GM18907 (cell line): ENCODE measurements around the gene GALNT13.

Experiments used
- ATAC-seq: cut with Tn5 transposase; IDR thresholded peaks from one replicate; pipeline ENCODE4 v1.9.1; 2021; ENCODE audit warnings: mild to moderate bottlenecking, moderate library complexity; ENCODE audit not compliant: unreplicated experiment

The GALNT13 gene

DNA sequence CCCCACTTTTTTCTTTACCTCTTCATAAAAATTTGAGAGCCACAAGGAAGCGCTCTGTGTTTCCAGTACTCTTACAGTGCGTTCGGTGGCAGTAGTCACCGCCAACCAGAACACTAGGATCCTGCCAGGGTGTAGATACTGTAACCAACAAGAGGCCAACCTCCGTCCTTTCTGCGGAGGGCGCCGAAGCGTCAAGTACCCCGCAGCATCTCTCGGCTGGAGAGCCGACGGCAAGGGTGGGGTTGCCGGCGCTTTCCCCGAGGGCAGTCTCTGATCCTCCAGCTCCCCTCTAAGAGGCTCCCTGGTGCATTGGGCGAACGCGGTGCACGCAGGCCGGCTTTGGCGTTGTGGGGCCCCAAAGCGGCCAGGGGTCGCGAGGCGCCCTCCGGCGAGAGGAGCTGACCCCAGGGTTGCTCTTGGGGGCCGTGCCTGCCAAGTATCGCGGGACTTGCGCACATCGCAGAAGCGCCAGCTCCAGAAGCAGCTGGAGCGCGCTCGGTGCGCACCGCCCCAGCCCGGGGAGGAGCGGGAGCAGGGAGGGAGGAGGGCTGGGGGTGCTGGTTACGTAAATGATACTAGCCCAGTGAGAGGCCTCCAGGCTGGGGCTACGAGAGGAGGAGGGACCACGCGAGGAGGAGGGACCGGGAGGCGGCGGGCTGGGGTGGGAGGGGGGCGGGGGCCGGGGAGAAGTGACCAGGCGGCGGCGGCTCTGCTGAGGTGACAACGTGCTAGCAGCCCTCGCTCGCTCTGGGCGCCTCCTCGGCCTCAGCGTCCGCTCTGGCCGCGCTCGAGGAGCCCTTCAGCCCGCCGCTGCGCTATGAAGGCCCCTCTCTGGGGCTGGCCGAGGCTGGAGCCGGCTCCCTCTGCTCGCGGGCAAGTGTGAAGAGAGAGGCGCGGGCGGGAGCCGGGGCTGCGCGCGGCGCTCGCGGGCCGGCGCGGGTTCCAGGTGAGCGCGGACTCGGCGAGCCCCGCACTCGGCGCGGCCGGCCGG lies at the start of gene GALNT13:
Gene GALNT13 (plus strand): TSS at position 692 of the 991 bp plus-strand sequence.
- ATAC-seq = no peak

DNA sequence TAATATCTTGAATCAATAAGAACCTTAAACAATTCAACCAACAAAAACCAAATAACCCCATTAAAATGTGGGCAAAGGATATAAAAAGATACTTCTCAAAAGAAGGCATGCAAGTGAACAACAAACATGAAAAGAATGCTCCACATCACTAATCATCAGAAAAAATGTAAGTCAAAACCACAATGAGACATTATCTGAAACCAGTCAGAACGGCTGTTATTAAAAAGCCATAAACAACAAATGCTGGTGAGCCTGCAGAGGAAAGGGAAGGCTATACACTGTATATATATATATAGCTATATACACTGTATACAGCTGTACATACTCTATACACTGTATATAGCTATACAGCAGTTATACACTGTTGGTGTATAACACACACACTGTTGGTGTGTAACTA lies 47.8 kb upstream of the GALNT13 start:
- ATAC-seq = no peak

DNA sequence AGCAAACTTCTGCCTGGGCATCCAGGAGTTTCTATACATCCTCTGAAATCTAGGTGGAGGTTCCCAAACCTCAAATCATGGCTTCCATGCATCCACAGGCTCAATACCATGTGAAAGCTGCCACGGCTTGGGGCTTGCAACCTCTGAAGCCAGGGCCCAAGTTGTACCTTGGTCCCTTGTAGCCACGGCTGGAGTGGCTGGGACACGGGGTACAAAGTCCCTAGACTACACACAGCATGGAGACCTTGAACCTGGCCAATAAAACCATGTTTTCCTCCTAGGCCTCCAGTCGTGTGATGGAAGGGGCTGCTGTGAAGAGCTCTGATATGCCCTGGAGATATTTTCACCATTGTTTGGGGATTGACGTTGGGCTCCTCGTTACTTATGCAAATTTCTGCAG lies 43.4 kb upstream of the GALNT13 start:
- no peak for ATAC-seq

DNA sequence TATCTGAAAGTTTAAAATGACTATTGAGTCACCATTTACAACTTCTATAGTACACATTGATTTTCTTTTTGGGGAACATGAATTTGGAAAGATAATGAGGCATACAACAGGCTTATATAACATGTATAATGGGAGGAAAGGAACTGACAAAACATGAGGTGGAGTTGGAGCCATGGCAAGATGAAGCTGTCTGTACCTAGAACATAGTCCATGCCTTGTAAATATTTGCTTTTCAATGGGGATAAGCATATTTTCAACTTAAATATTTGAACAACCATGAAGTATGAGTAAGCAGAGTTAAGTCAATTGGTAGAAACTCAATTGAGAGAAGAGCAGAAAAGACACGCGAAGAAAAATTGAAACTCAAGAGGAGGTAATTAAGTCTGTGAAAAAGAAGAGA lies 37.1 kb upstream of the GALNT13 start:
- no peak for ATAC-seq

DNA sequence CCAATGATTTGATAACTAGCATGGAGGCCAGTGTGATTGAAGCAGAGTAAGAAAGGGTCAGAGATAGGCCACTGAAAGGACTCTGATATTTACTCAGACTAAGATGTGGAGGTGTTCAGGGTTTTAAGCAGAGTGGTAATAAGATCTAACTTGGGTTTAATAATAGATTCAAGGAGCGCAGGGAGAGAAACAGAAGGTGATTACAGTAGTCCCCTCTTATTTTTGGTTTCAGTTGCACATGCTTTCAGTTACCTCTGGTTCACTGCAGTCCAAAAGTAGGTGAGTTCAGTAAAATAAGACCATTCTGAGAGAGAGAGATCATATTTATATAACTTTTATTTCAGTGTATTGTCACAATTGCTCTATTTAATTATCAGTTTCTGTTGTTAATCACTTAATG lies 13.5 kb upstream of the GALNT13 start:
- ATAC-seq = no peak

DNA sequence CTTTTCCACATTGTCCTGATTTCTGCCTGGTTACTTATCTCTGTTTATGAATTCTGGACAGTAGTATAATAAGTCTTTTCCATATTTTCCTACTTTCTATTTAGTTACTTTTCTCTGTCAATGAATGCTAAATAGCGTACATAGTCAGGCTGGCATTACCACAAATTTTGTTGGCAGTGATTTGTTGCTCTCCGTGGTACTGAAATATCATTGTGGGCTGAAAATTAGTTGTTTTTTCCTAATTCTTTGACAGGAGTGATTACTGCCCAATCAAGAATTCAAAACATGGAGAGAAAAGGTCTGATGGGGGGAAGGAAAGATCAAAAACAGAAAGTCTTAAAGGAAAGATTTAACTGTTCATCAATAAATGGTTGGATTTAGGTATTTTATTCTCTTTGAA lies 7.7 kb upstream of the GALNT13 start:
- no peak for ATAC-seq

DNA sequence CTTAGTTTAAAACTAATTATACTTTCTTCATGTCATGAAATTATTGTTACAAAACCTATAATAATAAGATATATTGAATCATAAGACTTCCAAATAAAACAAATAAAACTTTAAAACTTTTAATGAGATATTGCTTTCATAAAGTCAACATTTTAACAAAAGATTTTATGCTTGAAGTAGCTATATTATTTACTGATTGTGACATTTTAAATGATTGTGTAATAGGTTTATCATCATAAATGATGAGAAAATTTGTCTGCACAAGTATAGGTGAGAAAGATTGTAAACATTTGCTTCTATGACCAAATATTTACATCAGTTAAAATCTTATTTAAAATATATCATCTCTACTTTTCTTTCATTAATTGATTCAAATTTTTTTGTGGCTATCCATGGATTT lies 5.1 kb upstream of the GALNT13 start:
- no peak for ATAC-seq

DNA sequence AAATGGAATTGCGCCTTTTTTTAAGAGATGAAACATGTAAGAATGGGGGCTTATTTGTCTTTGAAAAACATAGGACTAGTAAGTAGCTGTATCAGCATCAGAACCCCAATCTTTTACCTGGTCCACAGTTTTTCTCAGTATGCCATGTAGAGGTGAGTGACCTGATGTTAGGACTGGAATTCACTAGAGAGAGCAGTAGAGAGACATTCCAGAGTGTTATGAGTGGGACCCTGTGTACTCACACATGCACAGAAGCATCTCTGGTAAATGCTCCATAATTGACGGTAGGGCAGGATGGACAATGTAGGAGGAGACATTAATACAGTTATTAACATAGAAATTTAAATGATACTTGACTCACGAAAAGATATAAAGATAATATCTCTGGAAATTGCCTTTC lies 1.4 kb upstream of the GALNT13 start:
- ATAC-seq = no peak

DNA sequence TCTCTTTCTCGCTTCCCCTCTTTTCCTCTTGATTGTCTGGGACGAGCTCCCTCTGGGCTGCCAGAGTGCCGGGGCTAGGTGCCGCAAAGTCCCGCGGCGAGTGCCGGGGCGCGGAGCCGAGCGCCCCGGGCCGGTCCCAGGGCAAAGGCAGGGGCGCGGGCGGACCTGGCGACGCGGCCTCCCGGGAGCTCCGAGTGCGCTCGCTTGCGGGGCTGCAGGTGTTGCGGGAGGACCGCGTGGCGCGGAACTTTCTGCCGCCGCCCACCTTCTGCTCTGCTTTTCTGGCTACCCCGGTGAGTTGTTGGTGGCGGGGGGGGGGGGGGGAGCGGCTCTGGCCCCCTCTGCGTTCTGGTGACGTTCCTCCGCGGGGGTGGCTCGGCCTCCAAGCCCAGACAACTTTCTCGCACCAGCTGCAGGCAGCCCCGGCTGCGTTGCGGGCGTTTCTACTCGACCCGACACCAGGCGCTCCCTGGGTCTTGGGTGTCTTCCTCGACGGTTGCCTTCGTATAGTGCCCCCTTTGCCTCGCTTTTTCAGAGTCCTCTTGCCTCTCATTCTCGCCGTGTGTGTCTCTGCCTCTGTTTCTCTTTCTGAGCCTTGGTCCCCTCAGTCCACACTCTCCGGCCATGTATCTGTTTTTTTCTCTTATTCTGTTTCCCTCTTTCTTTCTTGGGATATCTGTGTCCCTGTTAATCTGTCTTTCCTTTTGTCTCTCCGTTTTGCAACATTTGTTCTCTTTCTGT lies 759 bp downstream of the GALNT13 start:
- no peak for ATAC-seq

DNA sequence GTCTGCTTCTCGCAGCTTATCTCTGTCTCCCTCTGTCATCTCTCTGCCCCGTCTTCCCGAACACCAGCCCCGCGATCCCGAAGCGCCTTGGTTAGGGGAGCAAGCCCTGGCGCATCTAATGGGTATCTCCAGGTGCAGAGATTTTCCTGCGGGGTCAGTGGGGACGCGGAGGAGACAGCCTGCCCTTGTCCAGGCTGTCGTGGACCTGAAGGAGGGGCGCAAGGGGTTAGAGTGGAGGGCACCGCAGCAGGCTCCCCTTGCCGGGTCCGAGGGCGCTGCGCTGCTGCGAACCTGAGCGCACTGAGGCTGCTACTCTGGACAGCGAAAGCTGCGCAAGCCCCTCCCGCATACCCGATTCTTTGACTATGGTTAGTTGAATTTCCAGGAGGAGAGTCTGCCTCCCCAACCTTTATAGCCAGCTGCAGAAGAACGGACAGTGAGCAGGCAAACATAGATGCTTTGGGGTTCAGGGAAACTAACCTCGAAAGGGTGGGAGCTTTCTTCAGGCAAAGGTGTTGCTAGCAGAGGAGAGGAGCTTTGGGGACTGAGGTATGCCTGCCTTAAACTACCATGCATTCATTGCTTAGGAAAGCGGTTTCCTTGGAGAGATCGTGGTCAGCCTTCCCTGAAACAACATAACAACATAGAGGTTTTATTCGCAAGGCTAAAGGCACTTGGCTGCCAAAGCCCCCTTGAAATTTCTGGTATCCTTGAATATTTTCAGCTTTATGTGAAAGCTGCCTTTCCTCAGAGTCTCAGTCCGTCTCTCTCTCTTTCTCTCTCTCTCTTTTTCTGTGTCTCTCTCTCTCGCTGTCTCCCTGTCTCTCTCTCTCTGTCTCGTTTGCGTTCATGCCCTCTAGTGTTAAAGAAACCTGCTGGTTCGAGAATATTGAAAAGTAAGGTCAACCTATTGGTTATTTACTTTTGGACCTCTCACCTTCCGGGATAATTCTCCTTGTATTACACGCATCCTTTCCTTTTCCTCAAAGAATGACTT lies 1.6 kb downstream of the GALNT13 start:
- no peak for ATAC-seq

DNA sequence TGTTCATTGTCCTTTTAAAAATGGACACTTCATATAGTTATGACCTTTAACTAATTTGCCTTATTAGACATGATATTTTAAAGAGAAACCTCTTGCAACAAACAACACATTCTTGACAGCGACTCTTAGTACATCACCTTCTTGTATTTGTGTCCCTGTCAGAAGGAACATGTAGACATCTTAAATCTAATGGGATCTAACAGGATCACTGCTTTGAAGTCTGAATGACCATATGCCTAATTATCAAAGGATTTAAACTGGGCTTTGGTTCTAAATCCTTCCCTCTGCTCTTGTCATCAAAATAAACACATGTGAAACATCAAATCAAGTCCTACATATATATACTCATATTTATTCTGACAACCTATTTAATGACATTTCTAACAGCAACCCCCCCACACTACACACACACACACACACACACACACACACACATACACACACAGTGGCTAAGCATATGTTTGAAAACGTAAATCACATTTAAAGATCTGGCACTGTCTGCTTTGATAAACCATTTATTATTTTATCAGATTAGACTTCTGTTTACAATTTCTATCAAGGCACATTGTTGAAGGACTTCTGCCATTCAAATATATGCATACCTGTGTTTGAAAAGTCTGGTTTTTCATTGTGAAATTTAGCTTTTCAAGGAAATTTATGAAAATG lies 4.2 kb downstream of the GALNT13 start:
- no peak for ATAC-seq

DNA sequence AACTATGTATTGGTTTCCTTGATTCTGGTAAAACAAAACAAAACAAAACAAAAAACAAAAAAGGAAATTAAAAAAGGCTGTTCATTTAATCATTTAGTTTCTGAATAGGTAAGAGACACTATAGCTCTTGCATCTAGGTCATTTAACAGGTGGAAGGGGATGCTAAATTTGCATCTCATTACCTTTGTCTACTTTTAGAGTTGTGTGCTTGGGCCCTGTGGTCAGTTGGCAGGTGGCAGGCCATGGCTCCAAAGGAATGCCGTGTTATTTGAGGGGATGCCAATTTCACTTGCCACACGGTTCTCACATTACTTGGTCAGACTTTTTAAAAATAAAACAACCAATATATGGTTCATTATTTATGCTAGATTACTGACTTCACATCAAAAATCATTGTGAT lies 9.2 kb downstream of the GALNT13 start:
- ATAC-seq = no peak

DNA sequence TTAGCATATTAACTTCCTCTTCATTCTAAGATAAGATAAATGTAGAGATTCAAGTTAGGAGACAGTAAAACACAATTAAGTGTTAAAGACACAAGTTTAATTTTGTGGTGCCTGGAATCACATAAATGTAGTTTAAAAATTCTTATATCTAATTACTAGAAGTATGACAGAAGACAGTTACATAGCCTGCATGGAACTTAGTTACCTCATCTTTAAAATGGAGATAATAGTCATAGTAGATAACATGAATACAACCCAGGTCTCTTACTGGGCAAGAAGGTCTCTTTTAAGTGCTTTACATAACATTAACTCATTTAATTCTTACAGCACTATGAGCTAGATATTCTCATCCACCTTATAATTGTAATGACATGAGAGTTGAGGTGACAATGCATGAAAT lies 15.1 kb downstream of the GALNT13 start:
- ATAC-seq = no peak

DNA sequence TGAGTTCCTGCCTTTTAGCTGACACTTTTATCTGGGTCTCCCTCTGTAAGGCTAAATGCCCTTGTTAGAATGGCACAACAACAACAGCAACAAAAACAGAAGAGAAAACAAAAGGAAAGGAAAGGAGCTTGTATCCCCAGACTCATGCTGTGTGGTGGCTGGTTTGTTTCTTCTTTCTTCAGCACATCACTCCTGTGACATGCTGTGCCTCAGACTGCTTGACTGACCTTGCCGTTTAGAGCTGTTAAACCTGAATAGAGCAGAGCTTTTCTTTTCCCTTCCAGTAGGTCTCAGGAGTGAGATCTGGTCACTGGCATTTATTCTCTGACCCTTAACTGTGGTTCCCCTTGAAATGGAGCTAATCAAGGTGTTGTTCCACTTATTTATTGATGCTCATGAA lies 18.9 kb downstream of the GALNT13 start:
- ATAC-seq = no peak

DNA sequence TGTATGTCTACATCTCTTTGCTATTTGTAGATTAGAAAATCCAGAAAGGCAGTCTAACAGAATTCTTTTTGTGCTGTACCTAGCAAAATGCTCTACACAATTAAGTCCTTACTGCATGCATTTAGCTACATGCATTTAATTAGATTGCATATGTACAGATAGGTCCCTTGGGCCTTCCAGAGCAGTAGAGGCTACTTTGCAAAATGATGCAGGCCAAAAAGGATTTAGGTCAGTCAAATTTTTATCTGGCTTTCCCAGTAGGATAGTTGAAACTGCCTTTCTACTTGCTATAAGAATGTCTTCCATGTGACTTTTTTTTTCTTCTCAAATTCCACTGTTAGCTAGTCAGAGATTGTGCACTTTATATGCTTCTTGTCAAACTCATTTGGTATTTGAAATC lies 19.3 kb downstream of the GALNT13 start:
- no peak for ATAC-seq

DNA sequence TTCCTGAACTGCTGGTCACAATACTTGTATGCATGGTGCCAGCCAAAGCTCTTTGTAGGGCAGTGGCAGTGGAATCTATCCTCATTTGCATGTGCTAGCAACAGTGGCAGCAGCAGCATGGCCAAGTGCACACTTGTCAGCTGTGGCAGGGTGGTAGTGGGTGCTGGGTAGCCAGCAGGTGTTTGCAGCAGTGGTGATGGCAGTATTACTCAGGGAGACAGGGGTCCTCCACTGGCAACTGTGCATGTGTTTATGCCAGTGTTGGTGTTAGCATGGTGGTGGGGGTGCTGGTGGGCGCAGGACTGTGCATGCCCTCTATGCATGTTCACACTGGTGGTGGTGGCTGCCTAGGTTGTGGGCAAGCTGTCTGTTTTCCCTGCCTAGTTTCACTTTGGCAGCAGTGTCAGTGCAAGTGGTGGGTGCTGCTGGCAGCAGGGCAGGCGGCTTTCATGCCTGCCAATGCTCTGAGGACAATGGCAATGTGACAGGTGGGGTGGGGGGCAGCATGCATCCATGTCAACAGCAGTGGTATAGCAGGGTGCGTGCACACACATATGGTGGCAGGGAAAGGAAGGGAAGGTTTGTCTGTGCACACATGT lies 41.2 kb downstream of the GALNT13 start:
- no peak for ATAC-seq

DNA sequence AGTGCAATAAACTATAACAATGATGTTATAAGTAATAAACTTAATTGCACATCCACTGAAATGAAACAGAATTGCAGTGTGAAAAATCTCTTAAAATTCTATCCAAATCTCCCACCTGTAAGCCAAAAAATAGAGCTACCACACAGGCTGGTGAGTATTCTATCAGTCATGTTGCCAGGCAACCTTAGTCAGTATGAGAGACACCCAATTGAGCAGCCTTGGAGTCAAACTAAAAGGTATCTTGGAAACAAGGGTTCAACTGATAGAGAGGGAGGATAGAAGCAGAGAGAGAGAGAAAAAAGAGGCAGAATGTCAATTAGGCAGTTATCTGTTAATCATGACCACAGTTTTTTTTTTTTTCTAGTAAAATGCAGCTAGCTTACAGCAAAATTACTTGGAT lies 45.8 kb downstream of the GALNT13 start:
- ATAC-seq = no peak

DNA sequence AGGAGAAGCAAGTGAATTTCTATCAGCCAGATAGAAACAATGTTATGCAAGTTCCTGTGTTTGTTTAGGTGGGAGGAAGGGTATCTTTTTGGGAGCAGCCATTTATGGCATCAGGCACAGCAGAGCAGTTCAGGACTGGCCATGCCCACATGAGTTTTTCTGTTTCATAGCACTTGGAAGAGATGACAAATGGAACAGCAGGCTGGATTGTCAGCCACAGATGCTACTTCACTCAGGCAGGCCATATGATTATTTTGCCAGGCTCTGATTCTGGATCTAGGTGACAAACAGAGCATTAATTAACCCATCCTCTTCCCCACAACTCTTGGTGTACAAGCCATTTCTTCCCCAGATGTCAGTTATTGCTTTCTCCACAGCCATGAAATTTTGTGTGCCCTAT lies 63.8 kb downstream of the GALNT13 start:
- no peak for ATAC-seq

DNA sequence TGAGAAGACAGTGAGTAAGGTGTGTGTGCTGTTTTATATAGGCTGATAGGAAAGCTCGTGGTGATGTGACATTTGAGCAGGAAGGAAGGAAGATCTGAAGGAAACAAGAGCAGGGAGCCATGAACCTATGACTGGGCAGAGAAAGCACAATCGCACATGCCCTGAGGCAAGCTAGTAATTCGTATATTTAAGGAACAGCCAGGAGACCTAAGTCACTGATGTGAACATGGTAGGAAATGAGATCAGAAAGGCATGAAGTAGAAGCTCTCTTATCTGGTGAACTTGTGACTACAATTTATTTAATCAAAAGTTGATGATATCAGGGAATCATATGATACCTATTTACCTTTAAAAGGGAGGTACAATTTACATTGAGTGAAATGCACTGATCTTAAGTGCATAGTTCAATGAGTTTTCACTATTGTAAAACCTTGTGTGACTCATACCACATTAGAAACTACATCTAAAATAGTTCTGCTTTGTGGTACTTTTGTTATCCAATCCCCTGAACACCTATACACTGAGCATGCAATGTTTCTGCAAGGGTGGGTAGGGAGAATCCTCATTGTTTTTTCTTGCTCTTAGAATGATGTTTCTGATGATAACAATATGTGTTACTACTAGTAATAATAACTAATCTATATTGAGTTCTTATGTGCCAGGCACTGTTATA lies 67.5 kb downstream of the GALNT13 start:
- no peak for ATAC-seq
